ENCODE measurements around the gene KCNC4.

The KCNC4 gene

DNA sequence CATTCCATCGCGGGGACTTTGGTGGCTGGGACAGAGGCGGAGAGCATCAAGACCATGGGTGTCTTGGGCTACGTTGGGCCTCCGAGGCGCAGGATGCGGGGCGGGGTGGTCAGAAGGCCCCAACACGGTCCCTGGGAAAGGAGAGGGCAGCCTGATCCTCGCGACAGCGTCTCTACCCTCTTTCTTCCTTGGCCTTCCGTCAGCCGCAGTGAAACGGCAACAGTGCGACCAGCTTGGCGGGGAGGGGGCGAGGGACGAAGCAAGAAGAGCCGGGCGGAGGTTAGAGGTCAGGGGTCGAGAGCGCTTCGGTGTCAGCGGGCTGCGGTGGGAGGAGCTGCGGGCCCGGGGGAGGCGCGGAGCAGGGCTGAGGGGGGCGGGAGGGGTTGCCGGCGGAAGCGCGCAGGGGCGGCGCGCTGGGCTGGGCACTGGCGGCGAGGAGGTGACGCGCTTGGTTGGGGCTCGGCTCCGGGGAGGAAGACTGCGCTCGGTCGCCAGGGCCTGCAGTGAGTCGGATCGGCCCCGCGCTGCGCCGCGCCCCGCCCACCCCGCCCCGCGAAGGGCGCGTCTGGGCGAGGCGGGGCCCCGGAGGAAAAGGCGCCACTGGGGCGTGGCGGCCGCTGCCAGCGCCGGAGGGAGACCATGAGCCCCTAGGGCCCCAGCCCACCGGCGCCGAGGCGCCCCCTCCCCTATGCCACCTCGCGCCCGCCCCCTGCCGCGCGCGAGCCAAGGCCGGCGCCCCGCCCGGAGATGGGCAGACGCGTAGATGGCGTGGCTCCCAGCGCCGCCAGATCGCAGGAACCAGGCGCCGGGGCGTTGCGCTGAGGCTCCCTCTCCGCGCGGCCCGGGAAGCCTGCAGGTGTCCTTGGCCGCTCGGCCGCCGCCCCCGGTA lies at the start of gene KCNC4:
Gene KCNC4, plus strand, starts transcription at position 600 of the 889 bp plus-strand sequence. CDS start 1,186 bp downstream, outside the sequence.
- peak; percentile 90 for DNase-seq

DNA sequence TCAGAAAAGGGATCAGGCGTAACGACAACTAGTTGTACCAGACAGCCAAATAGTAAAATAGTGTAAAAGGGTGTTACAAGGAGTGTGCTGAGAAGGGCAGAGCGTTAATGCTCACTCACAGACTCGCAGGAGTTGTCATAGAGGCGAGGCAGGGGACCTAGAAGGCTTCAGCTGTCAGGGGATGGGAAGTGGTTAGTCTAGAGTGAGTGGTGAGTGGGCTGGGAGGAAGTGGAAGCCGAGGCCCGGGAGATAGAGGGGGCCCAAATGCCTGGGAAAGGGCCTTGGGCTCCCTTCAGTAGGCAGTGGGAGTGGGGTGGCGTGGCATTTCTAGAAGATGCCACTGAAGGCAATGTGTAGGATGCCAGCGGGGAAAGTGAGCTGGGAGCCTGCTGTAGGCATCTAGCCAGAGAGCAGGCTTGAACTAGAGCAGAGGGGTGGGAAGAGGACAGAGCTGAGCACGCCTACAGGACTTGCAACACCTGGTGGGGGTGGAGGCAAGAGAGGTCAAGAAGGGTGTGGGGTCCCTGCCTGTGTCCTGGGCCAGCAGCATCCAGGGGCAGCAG lies 49.5 kb upstream of the KCNC4 start:
- peak; percentile 9 for DNase-seq

DNA sequence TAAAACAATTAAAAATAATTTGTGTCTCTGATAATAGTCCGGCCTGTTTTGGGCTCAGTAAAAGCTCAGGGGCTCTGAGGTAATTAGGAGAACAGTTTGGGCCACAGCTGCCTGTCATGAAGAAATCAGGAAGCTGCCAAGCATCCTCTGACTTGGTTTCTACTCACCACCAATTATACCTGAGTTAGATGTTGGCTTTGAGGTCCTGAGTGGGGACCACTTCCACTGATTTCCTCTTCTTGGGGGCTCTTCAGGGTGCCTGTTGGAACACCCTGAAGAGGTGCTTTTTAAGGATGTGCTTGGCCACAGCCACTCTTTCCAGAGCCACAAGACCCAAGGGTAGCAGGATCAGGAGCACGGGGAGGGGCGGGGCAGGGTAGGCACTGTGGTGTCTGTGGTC lies 48.9 kb upstream of the KCNC4 start:
- DNase-seq: no peak

DNA sequence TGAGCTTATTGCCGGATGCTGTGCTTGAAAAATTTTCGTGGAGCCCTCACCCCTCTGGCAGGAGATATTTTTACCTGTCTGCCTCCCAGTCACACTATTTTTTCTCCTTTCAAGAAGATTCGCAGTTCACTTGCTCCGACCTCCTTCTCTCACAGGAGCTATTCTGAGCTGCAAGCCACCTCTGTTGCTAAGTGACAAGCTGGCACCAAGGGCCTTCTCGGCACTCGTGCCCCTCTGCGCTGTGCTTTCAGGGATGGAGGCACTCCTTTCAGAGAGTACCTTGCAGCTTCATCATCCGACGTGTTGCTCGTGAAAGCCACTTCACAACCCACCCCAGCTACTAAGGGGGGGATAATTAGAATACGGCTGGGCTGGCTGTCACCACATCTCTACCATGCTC lies 48.3 kb upstream of the KCNC4 start:
- DNase-seq: no peak

DNA sequence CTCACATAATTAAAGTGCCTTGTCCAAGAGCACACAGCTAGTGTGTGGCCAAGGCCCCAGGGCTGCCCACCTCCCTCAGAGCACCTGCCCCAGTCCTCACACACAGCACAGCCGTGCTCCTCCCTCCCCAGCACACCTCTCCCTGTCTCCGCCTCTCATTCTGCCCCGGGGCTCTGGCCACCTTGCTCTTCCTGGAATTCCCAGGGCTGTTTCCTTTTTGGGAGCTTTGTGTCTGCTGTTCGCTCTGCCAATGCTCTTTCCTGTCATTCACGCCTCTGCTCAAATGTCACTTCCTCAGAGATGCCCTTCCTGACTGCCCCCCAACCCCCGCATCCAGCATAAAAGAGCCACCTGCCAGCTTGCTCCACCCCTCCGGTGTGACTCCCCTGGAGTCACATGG lies 46.5 kb upstream of the KCNC4 start:
- DNase-seq: no peak

DNA sequence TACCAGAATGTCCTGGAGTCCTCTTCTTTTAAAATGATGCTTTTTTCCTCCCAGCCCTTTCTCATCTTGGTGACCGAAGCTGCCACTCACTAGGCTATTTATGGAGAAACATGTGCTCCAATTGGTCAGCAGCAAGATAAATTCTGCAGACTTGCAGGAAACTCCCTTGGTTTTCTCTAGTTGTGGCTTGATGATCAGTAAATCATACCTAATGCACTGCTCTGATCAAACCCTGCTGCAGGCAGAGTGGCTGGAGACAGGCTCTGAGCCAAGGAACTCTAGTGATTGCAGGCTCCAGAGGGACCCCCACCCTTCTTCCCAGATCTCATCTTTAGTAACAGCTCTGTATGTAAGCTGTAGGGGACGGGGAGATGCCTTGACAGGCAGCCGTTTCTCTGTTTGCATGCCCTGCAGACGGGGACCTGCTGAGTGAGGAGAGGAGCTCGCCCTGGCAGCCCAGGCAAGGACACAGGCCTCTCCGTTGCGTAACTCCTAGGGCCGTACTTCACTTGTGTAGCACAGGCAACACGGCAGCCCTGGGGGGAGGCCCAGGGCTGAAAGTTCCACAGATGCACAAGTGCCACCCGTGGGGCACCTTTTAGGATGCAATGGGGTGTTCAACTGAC lies 45.3 kb upstream of the KCNC4 start:
- DNase-seq: no peak

DNA sequence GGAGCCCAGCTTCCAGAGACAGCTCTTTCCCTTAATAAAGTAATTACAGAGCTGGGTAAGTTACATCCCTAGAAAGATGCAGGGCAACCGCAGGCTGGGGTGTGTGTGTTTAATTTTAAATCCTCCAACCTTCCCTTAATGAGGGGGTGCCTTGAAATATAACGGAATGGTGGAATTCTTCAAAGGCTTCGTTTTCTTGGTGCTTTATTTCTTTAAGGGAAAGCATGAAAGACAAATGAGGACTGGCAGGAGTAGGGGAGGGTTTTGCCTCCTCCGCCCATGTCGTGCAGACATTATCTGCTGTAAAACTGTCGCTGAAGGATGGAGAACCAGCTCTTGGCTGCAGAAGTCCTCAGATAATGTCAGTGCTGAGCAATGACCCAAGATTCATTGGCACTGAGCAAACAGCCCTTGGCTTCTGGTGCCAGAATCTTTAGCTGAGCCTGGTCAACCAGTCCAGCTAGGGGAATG lies 44.3 kb upstream of the KCNC4 start:
- DNase-seq: no peak

DNA sequence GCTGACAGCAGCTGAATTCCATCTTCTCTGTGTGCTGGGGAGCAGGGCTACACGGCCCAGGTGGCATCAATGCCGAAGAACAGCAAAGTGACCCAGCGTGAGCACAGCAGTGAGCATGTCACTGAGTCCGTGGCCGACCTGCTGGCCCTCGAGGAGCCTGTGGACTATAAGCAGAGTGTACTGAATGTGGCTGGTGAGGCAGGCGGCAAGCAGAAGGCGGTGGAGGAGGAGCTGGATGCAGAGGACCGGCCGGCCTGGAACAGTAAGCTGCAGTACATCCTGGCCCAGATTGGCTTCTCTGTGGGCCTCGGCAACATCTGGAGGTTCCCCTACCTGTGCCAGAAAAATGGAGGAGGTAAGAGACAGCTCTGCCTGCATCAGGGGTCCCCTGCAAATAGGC lies 43.3 kb upstream of the KCNC4 start:
- no peak for DNase-seq

DNA sequence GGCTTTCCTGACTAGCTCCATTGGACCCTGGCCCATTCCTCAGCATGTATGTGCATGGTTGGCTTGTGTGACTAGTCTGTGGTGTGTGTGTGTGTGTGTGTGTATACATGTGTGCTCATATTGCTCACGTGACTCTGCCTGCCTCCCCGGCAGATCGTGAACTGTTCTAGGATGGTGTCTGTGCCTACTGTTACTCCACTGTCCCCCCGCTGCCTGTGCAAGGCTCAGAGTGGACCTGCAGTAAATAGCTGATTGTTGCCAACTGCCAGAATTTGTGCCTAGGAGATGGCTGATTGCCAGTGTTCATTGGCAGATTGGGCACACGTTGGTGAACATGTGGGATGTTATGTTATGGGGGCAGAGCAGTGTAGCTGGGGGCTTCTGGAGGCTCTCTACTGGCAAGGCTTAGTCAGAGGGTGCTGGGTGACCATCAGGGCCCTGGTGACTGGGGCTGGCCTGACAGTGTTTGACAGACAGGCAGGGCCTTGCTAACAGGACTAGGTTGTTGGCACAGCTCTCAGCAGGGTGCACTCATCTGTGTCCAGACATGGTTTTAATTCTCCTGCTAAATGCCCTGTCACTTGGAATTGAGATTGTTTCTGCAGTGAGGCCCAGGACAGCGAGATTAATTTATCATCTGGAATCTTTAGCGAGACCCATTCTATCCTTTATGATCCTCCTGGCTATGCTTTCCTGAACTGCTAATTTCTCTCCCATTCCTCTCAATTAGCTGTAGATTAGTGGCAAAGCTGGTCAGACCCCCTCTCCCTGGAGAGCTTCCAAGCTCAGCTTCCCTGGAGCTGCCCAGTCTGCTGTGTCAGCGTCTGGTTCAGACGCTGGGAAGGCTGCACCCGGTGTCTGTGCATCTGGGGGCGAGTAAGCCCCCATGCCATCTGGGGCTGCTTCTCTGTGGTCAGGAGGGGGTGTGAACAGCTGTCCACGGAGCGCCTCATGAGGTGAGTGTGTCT lies 39.1 kb upstream of the KCNC4 start:
- no peak for DNase-seq

DNA sequence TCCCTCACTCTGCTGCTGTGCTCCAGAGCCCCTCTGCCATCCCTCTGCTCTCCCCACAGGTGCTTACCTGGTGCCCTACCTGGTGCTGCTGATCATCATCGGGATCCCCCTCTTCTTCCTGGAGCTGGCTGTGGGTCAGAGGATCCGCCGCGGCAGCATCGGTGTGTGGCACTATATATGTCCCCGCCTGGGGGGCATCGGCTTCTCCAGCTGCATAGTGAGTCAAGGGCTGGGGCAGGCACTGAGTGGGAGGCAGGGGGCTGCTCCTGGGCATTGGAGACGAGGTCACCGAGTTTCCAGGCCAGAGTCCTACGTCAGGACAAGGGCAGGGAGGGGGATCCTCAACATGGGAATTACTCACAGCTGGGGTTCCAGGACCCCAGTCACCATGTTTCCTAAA lies 38.1 kb upstream of the KCNC4 start:
- no peak for DNase-seq

DNA sequence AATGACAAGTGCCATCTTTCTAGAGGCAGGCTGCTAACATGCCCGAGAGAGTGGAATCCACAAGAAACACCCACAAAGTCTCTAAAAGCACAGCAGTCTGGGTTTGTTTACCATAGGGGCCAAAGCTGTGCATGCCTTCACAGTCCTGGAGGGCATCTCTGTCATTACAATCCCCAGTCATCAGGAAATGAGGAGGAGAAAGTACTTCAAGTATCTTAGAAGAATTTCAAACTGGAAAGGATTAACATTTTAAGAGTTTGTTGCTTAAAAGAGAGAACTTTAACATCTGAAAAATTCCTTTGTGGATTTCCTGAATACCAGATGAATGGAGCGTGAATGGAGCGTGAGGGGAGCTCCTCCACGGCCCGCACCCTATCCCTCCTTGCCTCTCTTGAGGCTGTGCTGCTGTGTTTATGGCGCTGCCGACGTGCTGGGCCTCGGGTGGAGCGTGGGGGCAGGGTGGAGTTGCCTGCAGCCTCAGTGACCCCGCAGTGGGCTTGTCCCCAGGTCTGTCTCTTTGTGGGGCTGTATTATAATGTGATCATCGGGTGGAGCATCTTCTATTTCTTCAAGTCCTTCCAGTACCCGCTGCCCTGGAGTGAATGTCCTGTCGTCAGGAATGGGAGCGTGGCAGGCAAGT lies 36.5 kb upstream of the KCNC4 start:
- no peak for DNase-seq

DNA sequence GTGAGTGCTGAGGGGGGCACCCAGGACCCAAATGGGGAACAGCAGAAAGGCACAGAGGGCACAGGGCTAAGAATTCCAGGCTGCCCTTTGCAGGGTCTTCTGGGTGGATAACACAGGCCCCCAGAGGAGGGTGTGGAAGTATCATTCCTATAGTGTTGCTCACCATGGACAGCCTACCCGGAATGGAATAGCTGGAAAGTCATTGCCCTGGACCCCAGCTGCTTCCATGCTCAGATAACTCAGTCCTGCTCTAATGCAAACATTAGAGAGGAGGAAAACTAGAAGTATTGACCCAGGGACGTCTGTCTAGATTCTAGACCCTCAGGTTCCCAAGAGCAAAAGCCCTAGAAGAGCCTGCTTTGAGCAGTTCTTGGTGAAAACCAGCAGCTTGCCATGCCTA lies 35.2 kb upstream of the KCNC4 start:
- DNase-seq: no peak

DNA sequence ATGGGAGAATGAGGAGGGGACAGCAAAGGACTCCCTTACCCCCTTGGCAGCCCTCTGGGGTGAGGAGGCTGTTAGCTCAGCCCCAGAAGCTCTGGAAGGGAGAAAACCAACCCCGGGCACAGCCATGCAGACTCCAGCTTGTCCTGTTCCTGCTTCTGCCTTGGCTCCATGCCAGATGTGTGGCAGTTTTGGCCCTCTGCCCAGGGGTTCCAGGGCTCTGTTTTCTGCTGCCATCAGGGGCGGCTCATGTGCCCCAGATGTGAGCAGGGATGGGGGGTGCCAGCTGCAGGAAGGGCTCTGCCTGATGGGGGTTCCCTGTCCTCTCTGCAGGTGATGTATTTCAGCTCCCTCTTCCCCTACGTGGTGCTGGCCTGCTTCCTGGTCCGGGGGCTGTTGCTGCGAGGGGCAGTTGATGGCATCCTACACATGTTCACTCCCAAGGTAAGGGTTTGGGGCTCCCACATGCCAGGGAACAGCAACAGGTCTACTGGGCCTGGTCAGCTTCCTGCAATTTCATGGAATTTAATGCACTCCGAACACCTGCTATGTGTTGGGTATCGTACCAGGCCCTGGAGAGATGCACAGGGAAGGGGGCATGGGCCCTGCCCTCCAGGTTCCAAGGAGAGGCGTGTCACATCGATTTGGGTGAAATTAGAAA lies 33.7 kb upstream of the KCNC4 start:
- DNase-seq: no peak

DNA sequence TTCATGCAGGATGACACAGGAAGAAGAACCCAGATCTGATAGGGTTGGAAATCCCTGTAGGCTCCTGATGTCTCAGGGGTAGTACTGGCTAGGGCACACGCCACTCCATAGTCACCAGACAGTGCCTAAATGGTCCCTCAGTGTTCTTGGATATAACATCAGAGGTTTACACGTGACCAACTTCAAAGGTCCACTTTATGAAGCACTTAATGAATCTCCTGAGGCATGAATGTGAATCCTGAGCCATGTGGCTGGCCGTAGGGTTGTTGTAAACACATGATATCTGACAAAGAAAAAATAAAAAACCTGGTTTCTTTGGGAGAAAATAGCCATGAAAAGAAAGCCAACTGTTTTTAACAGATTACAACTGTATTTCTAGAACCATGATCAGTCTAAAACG lies 32.3 kb upstream of the KCNC4 start:
- no peak for DNase-seq

DNA sequence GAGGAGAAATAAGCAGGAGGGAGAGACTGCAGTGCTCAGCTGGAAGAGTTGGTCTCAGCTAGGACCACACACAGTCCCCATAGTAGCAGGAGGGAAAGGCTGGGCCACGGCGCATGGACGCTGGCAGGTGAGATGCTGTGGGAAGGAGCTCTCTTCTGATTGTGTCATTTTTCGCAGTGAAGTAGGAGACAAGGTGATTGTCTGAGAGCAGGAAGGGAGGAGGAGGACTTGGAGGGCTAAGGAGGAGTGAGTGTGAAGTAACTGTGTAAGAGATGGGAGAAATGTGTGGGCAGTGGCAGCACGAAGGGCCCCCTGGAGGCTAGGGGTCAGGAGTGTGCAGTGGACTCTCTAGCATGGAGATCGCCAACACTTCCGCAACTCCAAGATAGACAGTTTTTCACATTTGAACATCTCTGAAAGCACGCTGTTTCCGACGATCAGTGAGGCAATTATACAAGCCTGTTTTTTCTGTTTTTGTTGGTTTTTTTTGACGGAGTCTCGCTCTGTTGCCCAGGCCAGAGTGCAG lies 26.4 kb upstream of the KCNC4 start:
- no peak for DNase-seq

DNA sequence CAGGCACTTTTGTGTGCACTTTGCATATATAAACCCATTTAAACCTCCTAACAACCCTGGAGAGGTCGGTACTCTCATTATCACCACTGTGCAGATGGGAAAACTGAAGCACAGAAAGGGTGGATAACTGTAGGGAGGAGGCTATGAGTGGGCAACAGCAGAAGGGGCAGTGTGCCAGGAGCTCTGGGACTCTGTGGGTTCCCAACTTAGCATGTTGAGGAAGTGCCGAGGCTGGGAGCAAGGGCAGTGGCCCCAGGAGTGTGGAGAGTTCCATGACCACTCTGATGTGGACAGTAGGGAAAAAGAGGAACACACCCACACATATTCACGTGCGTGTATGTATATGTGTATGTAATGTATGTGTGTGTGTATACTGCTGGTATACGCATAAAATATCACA lies 25.7 kb upstream of the KCNC4 start:
- DNase-seq: no peak

DNA sequence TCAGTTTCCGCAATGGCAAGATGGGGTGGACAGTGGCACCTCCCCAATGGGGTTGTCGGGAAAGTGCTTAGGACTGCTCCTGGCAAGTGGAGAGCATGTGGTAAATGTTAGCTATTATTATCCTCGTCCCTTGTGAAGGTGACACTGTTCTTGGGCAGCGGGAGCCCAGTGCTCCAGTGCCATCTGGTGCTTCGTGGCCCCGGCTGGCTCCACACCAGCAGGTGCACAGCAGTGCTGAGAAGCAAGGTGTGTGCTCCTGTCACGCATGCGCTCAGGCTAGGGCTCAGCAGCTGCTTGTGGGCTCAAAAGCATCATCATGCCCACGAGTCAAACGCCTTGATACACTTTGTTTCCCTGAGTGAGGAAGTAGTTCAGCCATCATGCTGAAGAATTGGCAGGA lies 24.9 kb upstream of the KCNC4 start:
- no peak for DNase-seq

DNA sequence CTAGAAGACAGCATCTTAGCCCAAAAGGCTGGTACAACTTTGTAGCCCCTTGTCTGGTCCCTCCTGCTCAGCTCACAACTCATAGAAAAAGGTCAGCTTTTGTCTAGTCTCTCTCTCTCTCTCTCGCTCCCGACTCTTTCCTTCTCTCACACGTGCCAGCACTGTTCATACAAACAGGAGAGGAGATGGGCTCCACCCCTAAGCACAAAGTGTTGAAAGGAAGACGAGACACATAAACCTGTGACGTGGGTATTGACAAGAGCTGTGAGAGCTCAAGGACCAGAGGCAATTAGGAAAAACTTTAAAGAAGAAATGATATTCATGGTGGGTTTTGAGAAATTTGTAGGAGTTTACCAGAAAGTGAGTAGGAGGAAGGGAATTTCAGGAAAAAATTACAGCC lies 23.6 kb upstream of the KCNC4 start:
- no peak for DNase-seq

DNA sequence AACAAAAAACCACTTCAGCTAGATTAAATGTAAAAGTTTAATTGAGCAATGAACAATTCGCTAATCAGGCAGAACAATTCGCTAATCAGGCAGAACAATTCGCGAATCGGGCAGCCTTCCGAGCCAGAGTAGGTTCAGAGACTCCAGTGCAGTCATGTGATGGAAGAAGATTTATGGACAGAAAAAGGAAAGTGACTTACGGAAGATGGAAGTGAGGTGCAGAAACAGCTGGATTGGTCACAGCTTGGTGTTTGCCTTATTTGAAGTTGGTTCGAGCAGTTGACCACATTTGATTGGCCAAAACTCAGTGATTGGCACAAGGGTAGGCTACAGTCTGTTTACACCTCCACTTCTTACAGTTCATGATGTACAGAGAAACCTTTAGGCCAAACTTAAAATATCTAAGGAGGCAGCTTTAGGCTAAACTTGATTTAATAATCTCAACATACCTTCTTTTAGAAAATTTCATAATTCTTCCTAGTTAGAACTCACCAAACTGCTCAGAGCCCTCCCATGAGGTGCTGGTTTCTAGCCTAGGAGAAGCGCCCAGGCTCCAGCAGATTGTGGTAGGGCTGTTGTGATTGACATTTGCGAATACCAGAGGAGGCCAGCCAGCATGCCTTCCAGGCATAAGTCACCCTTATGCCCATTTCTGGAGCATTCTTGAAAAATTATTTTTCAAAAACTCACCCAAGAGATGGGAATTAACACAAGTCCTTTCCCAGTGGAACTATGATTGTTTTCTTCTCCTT lies 22.8 kb upstream of the KCNC4 start:
- DNase-seq: no peak

DNA sequence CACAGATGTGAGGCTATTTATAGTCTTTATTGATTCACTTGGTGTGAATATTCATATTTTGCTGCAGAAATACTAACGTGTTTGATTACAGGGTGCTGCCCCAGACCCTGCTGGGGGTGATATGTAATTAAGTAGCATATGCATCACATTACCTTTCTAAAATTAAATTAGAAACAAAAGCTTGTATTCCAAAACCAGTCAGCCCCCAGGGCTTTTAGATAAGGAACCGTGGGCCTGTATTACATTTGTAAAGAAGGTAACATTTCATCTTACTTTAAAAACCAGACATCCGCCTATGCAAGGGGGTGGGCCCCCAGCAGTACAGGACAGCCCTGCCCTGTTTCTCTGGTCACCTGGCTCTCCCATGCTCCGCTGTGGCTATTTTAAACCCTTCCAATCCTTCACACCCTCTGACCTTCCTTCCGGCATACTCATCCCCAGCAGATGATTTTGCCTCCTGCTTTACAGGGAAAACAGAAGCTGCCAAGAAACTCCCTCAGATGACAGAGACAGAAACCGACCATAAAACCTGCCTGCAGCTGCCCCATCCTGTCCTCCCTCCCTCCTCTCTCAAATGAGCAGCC lies 22.0 kb upstream of the KCNC4 start:
- DNase-seq: no peak

Measured in GDM1 (cell line).